ENCODE data around the gene ARL15.

GRCh38 chr5:53858700-53859456 is 451.5 kb downstream of the ARL15 start:
- TF ChIP-seq GATA3 (IDR thresholded peaks at IDR 0.05; ENCODE audit: low read depth, low read length) (no peak), GATA2 (IDR thresholded peaks at IDR 0.05; ENCODE audit: low read depth, low read length) (no peak)

Data from SH-SY5Y (cell line).